ENCODE results near the gene TMEM135. TPM values are rescaled to one million over a fixed set of nuclear protein-coding genes. Genes with fewer than 3 reads are reported as not detected.
A peak's percentile ranks its signal among the peaks of the same experiment; 100 is the strongest.

The TMEM135 gene
- total and polyA plus RNA-seq, 2 donors from 2014 or later = 12.0 to 24.6 TPM

DNA sequence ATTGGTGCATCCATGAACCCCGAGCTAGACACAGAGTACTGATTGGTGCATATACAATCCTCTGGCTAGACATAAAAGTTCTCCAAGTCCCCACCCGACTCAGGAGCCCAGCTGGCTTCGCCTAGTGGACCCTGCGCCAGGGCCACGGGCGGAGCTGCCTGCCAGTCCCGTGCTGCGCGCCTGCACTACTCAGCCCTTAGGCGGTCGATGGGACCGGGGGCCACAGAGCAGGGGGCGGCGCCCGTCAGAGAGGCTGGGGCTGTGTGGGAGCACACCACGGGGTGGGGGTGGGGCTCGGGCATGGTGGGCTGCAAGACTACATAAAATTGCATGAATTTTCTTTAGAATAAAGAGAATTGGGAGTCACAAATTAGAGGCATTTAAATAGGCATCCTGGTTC is 248.6 kb downstream of the TMEM135 start:
- peak in 1 of 5 donors; percentile 65 for DNase-seq
- intact Hi-C loops (cut with DNase I) = no loop called here
- H3K4me3 ChIP-seq (ENCODE audit: low read length in 3 of 3) = no peak overlapping the region
- H3K9me3 ChIP-seq (ENCODE audit: control insufficient read depth in 2 of 3, insufficient read depth in 1 of 3, low read length in 3 of 3) = no peaks in the 10 kb centered on the region
- H3K36me3 ChIP-seq (ENCODE audit: control insufficient read depth in 2 of 3, insufficient read depth in 3 of 3, low read length in 3 of 3) = no peaks in the 10 kb centered on the region
- TF ChIP-seq, protein P1, sequence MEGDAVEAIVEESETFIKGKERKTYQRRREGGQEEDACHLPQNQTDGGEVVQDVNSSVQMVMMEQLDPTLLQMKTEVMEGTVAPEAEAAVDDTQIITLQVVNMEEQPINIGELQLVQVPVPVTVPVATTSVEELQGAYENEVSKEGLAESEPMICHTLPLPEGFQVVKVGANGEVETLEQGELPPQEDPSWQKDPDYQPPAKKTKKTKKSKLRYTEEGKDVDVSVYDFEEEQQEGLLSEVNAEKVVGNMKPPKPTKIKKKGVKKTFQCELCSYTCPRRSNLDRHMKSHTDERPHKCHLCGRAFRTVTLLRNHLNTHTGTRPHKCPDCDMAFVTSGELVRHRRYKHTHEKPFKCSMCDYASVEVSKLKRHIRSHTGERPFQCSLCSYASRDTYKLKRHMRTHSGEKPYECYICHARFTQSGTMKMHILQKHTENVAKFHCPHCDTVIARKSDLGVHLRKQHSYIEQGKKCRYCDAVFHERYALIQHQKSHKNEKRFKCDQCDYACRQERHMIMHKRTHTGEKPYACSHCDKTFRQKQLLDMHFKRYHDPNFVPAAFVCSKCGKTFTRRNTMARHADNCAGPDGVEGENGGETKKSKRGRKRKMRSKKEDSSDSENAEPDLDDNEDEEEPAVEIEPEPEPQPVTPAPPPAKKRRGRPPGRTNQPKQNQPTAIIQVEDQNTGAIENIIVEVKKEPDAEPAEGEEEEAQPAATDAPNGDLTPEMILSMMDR (IDR thresholded peaks at IDR 0.05; ENCODE audit: borderline replicate concordance, extremely low read depth, insufficient read depth) = no peak
- no peak overlapping the region for H3K9ac ChIP-seq (ENCODE audit: low read length in 3 of 3)
- H3K4me1 ChIP-seq (ENCODE audit: control insufficient read depth in 2 of 3, insufficient read depth in 2 of 3, low read depth in 1 of 3, low read length in 3 of 3) = no peaks in the 10 kb centered on the region
- H3K27me3 ChIP-seq (ENCODE audit: control insufficient read depth, insufficient read depth, low read length) = no peaks in the 10 kb centered on the region
- FAIRE-seq = no peak
- H3K27ac ChIP-seq (ENCODE audit: low read depth in 2 of 2, low read length in 2 of 2) = no peak overlapping the region

- Histone ChIP-seq H3K4me1 (ENCODE audit: control insufficient read depth in 2 of 3, insufficient read depth in 2 of 3, low read depth in 1 of 3, low read length in 3 of 3) (no peaks in the 10 kb centered on the region), H3K9ac (ENCODE audit: low read length in 3 of 3) (no peak overlapping the region), H3K4me3 (ENCODE audit: low read length in 3 of 3) (no peak overlapping the region), H3K9me3 (ENCODE audit: control insufficient read depth in 2 of 3, insufficient read depth in 1 of 3, low read length in 3 of 3) (no peaks in the 10 kb centered on the region), H3K36me3 (ENCODE audit: control insufficient read depth in 2 of 3, insufficient read depth in 3 of 3, low read length in 3 of 3) (no peaks in the 10 kb centered on the region), H3K27ac (ENCODE audit: low read depth in 2 of 2, low read length in 2 of 2) (no peak overlapping the region), H3K27me3 (ENCODE audit: control insufficient read depth, insufficient read depth, low read length) (no peaks in the 10 kb centered on the region)
- FAIRE-seq (peak; percentile 96), DNase-seq (peak in 2 of 5 donors; percentile 81 to 85)
- TF ChIP-seq, protein P1 (IDR thresholded peaks at IDR 0.05; ENCODE audit: borderline replicate concordance, extremely low read depth, insufficient read depth) = peak; percentile 68
- intact Hi-C loops (cut with DNase I) = loop anchor here (5.0 to 10.0 kb wide), 2 partner anchors 353 to 426 kb away; no protein-coding TSS in a partner anchor
Measured at GRCh38 chr11:87290304-87290922, 252.7 kb downstream of the TMEM135 start.

DNA sequence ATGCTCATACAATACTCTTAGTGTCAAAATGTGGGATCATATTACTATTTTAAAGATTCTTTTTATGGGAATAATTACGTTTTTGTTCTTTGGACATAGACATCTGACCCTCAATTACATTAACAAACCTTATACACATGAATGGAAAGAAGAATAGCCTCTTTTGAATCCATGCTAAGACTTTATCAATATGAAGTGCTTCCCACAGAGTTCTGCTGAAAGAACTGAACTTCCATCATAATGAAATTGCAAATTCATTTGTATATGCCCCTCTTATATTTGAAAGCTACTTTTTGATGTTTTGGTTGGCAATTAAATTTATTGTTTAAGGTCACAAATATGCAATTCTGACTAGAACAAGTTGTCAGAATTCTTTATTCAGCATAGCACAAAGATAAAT is 254.9 kb downstream of the TMEM135 start:
- no peaks in the 10 kb centered on the region for H3K9me3 ChIP-seq (ENCODE audit: control insufficient read depth in 2 of 3, insufficient read depth in 1 of 3, low read length in 3 of 3)
- intact Hi-C loops (cut with DNase I) = loop anchor here (5.0 to 10.0 kb wide), 2 partner anchors 355 to 428 kb away; no protein-coding TSS in a partner anchor
- H3K27me3 ChIP-seq (ENCODE audit: control insufficient read depth, insufficient read depth, low read length) = no peaks in the 10 kb centered on the region
- peaks cover 0 to under 1% (median 0%) of the 10 kb centered on the region in 3 donors for H3K4me1 ChIP-seq (ENCODE audit: control insufficient read depth in 2 of 3, insufficient read depth in 2 of 3, low read depth in 1 of 3, low read length in 3 of 3)
- DNase-seq (no peak), FAIRE-seq (no peak)
- no peaks in the 10 kb centered on the region for H3K36me3 ChIP-seq (ENCODE audit: control insufficient read depth in 2 of 3, insufficient read depth in 3 of 3, low read length in 3 of 3)
- no peak overlapping the region for H3K4me3 ChIP-seq (ENCODE audit: low read length in 3 of 3)
- TF ChIP-seq, protein P1 (IDR thresholded peaks at IDR 0.05; ENCODE audit: borderline replicate concordance, extremely low read depth, insufficient read depth) = no peak
- no peak overlapping the region for H3K9ac ChIP-seq (ENCODE audit: low read length in 3 of 3)
- no peak overlapping the region for H3K27ac ChIP-seq (ENCODE audit: low read depth in 2 of 2, low read length in 2 of 2)

Data from kidney (tissue), 14 donors.